DMS79 treated with DMSO at 0.1 percent for 48 hours (cell line): ENCODE results near the gene PATL1.

Experiments used
- DNase-seq: peaks from one replicate; lab custom pipeline; 2025; lab: John Stamatoyannopoulos, UW

PATL1 gene

GRCh38 chr11:59614277-59615119 is 54.3 kb downstream of the PATL1 start:
- no peak for DNase-seq

DNA sequence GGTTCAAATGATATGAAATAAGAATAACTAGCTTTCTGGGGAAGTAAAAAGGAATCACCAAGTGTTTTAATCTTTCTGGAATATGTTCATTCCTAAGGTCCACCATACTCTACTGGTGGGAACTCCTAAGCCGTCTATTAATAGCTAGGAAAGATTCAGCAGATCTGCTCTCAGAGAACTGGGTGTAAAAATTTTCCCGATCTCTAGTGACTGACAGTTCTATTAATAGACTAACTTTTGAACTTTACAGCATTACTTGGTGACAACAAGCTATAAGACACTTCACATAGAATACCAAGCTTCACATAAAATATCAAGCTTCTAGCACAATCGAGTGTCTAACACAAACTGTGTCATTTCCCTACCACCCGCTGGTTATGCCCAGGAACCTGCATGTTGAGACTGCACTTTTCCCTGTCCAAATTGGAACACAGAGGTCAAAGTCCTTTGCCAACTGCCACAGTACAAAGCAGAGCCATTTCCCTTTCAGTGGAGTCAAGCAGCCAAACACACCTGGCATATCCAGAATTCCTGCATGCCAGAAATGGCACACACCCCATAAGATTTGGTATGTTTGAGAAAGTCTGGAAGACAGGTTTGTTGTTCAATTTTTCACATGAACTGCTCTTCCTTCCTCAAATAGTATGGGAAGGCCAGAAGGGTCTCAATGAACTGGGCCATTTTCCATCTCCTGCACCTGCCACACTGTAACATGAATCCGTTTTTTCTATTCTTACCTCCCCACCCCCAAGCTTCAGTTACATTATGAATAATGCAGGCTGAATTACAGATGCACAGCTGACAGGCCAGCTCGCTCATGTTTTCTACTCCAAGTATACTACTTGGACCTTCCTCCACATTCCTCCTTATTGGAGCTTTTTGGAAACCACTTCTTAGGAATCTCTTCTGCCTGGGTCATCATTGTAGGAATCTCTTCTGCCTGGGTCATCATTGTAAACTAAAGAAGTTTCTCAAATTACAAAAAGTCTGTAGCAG is 57.0 kb downstream of the PATL1 start:
- peak; percentile 3 for DNase-seq

DNA sequence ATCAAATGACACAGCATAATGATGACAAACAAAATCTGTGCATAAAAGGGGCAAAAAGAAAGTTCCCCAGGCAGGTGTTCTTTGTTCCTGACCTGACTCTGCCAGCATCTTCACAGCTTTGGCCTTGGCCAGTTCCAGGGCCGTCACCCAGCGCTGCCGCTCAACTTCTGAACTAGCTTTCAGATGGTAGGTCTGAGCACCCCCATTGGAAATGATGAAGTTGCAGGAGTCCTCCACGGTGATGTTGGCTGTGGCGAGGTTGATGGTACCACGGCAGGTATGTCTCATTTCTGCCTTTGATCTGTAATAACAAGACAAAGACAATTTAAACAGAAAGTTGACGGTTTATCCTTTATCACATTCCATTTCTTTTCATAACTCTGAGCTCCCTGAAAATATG is 58.5 kb downstream of the PATL1 start:
- DNase-seq = no peak

DNA sequence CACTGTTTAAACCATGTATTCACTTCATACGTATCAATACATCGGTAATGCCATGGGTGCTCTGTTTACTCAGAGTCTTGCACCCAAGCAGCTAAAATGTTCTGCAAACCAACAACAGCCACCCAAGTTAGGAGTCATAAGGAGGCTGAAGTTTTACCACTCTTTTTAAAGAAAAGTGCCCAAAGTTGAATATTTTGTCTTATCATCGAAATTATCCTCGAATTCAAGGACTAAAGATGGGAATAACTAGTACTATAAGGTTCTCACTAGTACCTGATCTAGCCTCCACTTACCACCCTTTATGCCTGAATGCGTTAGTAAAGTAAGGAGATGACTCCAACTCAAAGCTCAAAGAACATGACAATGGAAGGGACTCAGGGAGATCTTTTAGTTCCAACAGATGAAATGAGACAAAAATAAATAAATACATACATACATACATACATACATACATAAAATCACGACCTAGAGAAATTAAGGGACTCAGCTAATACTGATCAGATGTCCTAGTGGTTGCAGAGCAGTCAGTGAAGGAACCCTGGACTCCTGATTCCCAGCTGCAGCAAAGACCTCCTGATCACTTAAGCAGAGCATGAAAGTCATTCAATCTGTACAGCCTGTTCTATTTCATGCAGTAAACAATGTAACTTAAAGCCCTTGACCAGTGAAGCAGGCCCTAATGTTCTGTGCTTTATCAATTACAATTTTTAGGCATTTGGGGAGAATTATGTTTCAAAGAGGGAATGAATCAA is 61.0 kb downstream of the PATL1 start:
- DNase-seq = no peak

DNA sequence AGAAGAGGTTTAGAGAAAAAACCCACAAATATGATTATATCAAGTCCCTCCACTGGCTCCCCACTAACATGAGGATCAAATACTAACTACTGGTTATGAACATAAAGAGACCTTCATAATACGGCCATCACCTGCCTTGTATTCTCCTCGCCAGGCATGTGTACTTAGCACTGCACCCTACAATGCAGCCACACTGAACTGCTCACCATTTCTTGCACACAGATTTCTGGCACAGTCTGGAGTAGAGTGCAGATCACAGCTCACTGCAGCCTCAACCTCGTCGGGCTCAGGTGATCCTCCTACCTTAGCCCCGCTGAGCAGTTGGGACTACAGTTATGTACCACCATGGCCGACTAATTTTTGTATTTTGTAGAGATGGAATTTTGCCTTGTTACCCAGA is 66.4 kb downstream of the PATL1 start:
- DNase-seq = no peak

GRCh38 chr11:59601788-59602187 is 67.0 kb downstream of the PATL1 start:
- DNase-seq = no peak

- no peak for DNase-seq
These were observed 68.2 kb downstream of the PATL1 start for GRCh38 chr11:59600636-59601035.

GRCh38 chr11:59600234-59600633 is 68.6 kb downstream of the PATL1 start:
- no peak for DNase-seq

- DNase-seq = no peak
These were observed 69.9 kb downstream of the PATL1 start for GRCh38 chr11:59598961-59599360.
